HG03108 (cell line): ENCODE data around the gene TMBIM4.
"Not testable (repeated sequence)": the region's sequence is repeated elsewhere in the genome, so short reads cannot be mapped to it uniquely, and the experiment has no call there.

Experiments
- ATAC-seq: cut with Tn5 transposase; IDR thresholded peaks from one replicate; pipeline ENCODE4 v1.9.1; 2021; ENCODE audit warnings: moderate library complexity; ENCODE audit not compliant: unreplicated experiment

Gene TMBIM4

DNA sequence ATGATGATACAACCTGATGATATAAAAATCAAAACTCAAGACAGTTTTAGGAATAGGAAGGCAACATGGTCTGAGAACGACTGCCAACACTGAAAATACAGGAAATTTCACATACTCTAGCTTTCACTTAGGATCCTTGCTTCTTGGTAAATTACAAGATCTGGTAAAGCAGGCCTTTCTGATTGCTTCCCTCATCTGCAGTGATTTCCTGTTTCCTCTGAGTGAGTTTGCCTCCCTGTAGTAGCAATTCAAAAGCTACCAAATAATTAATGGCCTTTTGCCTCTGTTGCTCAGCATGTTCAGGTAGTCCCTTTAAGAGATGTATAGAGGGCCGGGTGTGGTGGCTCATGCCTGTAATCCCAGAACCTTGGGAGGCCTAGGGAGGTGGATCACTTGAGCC lies 17.2 kb upstream of the TMBIM4 start:
- ATAC-seq = no peak

DNA sequence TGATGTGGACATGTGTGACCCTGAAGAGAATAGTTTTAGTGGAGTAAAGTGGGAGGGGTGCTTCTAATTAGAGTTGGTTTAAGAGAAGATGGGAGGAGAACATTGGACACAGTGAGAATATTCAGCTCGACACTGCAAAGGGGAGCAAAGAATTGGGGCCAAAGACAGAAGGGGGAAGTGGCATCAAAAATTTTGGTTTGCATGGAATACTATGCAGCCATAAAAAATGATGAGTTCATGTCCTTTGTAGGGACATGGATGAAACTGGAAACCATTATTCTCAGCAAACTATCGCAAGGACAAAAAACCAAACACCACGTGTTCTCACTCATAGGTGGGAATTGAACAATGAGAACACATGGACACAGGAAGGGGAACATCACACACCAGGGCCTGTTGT lies 15.0 kb upstream of the TMBIM4 start:
- ATAC-seq = not testable (repeated sequence)

GRCh38 chr12:66182956-66183355 lies 13.2 kb upstream of the TMBIM4 start:
- ATAC-seq = no peak

DNA sequence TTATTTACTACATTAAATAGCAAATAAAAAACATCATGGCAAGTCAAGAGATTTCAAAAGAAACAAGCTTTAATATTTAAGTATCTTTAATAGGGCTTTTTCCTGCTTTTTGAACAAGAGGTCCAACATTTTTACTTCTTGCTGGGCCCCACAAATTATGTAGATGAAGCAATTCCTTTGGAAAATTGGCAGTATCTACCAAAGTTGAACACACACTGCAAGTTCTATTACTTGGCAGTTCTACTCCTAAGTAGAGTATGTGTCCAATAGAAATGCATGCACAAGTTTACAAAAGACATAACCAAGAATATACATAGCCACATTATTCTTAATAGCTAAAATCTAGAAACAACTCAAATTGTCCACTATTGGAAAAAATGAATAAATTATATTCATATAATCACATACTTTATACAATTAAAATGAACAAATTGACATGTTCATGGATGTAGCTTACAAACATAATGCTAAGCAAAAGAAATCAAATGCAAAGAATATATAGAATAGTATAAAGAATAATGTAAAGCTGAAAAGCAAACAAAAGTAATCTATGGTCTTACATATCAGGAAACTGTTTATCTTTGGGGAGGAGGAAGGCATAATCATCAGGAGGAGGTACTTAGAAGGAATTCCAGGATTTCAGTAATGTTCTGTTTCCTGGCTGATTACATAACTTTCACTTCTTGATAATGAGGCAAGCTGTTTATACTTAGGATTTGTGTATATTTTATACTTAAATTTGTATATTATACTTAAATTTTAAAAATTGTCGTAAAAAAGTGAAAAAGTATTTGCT lies 6.5 kb upstream of the TMBIM4 start:
- no peak for ATAC-seq

DNA sequence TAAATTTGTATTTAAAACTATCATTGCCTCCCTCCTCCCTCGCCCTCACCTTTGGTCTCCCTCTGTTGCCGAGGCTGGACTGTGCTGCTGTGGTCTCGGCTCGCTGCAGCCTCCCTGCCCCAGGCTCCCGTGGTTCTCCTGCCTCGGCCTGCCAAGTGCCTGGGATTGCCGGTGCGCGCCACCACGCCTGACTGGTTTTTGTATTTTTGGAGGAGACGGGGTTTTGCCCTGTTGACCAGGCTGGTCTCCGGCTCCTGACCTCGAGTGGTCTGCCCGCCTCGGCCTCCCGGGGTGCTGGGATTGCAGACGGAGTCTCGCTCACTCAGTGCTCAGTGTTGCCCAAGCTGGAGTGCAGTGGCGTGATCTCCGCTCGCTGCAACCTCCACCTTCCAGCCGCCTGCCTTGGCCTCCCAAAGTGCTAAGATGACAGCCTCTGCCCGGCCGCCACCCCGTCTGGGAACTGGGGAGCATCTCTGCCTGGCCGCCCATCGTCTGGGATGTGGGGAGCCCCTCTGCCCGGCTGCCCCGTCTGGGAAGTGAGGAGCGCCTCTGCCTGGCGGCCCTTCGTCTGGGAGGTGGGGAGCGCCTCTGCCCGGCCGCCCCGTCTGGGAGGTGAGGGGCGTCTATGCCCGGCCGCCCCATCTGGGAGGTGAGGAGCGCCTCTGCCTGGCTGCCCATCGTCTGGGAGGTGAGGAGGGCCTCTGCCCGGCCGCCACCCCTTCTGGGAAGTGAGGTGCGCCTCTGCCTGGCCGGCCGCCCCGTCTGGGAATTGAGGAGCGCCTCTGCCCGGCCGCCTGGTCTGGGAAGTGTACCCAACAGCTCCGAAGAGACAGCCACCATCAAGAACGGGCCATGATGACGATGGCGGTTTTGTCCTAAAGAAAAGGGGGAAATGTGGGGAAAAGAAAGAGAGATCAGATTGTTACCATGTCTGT lies 4.9 kb upstream of the TMBIM4 start:
- not testable (repeated sequence) for ATAC-seq

- no peak for ATAC-seq
Measured at GRCh38 chr12:66170606-66171005, 810 bp upstream of the TMBIM4 start.

GRCh38 chr12:66168410-66168809 lies 1.4 kb downstream of the TMBIM4 start:
- no peak for ATAC-seq

- ATAC-seq = no peak
Measured at GRCh38 chr12:66166561-66166960, 3.2 kb downstream of the TMBIM4 start.

DNA sequence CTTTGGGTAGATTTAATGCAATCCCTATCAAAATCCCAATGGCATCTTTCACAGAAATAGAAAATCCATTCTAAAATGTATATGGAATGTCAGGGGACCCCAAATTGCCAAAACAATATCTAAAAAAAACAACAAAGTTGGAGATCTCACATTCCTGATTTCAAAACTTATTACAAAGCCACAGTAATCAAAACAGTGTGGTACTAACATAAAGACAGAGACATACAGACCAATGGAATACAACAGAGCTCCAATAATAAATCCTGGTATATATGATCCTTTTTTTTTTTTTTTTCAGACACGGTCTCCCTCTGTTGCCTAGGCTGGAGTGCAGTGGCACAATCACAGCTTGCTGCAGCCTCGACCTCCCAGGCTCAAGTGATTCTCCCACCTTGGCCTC lies 4.7 kb downstream of the TMBIM4 start:
- ATAC-seq = no peak

GRCh38 chr12:66164349-66164821 lies 5.4 kb downstream of the TMBIM4 start:
- ATAC-seq = no peak

- no peak for ATAC-seq
Measured at GRCh38 chr12:66163289-66163688, 6.5 kb downstream of the TMBIM4 start.

DNA sequence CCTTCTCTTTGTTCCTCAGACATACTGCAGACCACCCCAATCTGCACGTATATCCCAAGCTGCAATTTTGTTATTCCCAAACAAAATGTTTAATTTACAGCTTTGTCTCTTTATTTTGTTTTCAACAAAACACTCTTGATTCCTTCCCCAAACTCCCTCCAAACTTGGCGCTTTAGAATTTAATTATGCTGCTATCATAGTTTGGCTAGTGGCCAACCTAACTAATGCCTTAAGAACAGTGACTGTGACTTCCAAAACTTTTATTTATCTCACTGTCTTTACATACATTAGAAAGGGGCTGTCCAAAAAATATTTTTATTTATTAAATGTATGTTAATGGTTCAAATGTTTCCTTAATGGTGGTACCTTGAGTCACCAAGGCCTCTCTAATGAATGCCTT lies 7.1 kb downstream of the TMBIM4 start:
- ATAC-seq = no peak

GRCh38 chr12:66160704-66161103 lies 9.1 kb downstream of the TMBIM4 start:
- ATAC-seq = no peak

- ATAC-seq = no peak
Measured at GRCh38 chr12:66159123-66159522, 10.7 kb downstream of the TMBIM4 start.

- no peak for ATAC-seq
Measured at GRCh38 chr12:66156654-66157053, 13.1 kb downstream of the TMBIM4 start.

- no peak for ATAC-seq
Measured at GRCh38 chr12:66154776-66155175, 15.0 kb downstream of the TMBIM4 start.

DNA sequence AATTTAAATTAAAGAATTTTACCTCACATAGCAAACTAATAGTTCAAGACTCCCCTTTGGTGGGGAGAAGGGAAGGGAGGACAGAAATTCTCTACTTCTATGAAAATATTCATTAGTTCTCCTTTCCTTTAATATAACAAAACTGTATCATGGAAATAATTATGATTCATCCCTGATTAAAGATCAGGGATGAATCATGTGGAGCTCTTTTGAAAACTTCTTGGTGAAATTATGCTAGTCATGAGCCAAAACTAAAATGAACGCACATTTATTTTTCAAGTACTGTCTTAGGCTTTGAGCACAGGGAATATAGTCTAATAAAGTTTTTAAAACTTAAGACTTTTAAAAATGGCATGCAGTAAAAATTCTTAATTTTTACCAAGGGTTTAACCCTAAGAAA lies 17.1 kb downstream of the TMBIM4 start:
- no peak for ATAC-seq

DNA sequence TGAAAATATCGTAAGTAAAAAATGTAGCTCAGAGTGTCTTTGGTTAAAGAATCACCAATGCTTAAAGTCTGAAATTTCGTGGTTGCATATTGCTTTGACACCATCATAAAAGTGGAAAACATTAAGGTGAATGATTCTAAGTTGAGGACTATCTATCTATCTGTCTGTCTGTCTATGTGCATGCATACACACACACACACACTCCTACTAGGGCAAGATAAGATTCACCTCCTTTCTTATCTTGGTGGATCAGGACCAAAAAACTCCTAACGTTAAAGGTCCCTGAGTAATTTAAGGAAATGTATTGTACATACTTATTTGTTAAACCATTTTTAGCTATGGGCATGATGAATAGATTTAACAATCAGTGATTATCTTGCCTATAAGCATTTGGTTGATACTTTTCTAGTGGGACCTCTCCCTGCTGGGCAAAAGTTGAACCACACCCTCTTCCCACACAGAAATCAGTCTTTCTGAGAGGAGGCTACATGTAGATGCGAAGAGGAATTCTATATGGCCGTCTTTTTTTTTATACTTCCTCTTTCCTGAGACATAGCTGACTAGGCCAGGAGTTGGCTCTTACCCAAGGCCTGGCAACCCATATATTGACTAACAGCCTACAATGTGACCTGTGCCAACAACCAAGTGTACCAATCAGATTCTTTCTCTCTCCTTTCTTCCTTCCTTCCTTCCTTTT lies 19.9 kb downstream of the TMBIM4 start:
- ATAC-seq = no peak

GRCh38 chr12:66144791-66145754 lies 24.7 kb downstream of the TMBIM4 start:
- ATAC-seq = no peak

DNA sequence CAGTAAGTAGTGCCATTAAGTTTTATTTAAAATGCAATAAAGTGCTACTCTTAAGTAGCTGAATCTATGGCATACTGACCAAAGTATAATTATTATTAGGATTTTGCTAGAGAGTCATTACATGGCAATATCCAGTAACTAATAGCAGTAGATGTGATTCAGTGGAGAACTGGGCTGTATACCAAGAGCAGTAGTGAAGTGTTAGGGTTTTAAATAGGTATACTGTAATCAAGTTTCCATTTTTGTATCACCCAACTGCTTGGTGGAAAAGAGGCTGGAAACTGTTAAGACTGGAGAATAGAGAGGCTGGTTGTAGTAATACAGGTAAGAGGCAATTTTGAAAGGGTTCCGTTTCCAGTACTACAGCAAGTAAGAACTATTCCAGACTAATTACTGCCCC lies 25.9 kb downstream of the TMBIM4 start:
- no peak for ATAC-seq
